Measurements from ENCODE around the gene NFIA. TPM values are rescaled to one million over a fixed set of nuclear protein-coding genes. Genes with fewer than 3 reads are reported as not detected.

The NFIA gene
- total RNA-seq, 2 experiments from 2014 or later: 0.80 to 5.4 TPM

DNA sequence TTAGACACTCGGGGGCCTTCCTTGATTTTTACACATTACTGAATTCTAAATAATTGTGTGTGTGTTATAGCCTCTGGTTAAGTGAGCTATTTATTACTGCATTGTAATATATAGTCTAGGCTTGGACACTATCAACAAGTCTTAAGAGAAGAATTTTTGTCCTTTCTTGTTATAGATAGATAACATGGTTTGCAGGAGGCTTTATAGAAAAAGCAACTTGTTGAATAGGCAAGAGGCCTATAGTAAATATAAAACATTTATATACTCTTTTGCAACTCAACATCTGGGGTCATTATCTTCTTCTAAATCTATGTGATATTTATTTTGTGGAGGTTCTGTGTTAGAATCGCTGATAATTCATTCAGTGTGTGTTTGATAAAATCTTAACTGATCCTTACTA, 293.8 kb downstream of the NFIA start:
- Mint-ChIP-seq H3K27ac (no peak overlapping the region), H3K4me3 (no peak overlapping the region), H3K27me3 (no peaks in the 10 kb centered on the region), H3K4me1 (no peaks in the 10 kb centered on the region), H3K9me3 (ENCODE audit: low read depth) (no peaks in the 10 kb centered on the region), H3K36me3 (no peaks in the 10 kb centered on the region)
- CTCF ChIA-PET: no interaction called here
- no peak for DNase-seq
- ATAC-seq: no peak

DNA sequence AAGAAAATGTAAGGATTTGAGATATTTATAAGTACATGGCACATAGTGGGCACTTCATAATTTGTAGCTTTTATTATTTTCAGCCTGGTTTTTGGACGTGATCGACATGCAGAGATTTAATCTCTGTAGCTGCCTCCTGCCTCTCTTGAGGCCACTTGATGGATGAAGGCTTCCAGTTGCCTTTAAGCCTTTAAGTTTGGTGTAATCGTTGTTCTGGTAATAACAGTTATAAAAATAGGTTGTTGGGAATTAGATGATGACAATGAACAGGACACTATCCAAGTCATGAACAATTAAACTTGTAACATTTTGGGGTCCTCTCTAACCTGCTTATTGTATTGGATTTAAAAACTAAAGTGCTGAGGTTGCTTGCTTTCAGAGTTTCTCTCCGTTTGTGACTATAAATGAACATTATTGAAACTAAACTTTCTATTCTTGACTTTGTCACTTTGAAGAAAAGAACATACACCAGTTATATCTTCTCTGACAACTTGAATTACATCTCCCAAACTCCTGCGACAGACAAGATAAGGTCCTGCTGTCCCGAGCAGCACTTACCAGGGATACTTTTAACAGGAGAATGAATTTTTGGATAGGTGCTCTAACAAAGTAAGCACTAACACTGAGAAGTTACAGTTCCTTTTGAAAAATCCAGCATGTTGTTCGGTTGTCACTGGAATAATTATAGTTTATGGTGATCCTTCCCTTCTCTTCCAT, 295.0 kb downstream of the NFIA start:
- H3K27ac Mint-ChIP-seq: no peak overlapping the region
- ATAC-seq (no peak), DNase-seq (no peak)
- H3K27me3 Mint-ChIP-seq: no peaks in the 10 kb centered on the region
- H3K9me3 Mint-ChIP-seq (ENCODE audit: low read depth): no peaks in the 10 kb centered on the region
- H3K4me1 Mint-ChIP-seq: no peaks in the 10 kb centered on the region
- CTCF ChIA-PET: interaction anchor here (0.8 kb wide), 1 partner anchor 329 kb away, joined by 3 read pairs; no protein-coding TSS in a partner anchor
- no peaks in the 10 kb centered on the region for H3K36me3 Mint-ChIP-seq
- no peak overlapping the region for H3K4me3 Mint-ChIP-seq

GRCh38 chr1:61378494-61379180, 296.3 kb downstream of the NFIA start:
- CTCF ChIA-PET: interaction anchor here (0.7 kb wide), 1 partner anchor 80 kb away, joined by 3 read pairs; no protein-coding TSS in a partner anchor
- Mint-ChIP-seq H3K4me3 (no peak overlapping the region), H3K27me3 (no peaks in the 10 kb centered on the region), H3K4me1 (no peaks in the 10 kb centered on the region), H3K27ac (no peak overlapping the region), H3K36me3 (no peaks in the 10 kb centered on the region), H3K9me3 (ENCODE audit: low read depth) (no peaks in the 10 kb centered on the region)
- no peak for DNase-seq
- ATAC-seq: no peak

DNA sequence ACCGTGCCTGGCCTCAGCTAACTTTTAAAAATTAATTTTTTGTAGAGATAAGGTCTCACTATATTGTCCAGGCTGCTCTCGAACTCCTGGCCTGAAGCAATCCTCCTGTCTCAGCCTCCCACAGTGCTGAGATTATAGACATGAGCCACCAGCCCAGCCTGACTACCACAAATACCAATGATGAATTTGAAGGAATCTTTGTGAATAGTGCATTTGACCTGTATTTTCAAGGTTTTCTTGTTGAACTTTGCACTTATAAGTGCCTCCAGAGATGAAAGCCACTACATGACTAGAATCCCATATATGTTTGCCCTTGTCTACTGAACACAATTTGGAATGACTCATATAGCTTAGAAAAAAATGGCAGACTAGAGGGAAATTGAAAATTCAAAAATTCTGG, 297.3 kb downstream of the NFIA start:
- CTCF ChIA-PET: interaction anchor here (0.6 kb wide), 1 partner anchor 256 kb away, joined by 3 read pairs; no protein-coding TSS in a partner anchor
- Mint-ChIP-seq H3K36me3 (no peaks in the 10 kb centered on the region), H3K9me3 (ENCODE audit: low read depth) (no peaks in the 10 kb centered on the region), H3K27ac (no peak overlapping the region), H3K4me1 (no peaks in the 10 kb centered on the region), H3K27me3 (no peaks in the 10 kb centered on the region), H3K4me3 (no peak overlapping the region)
- DNase-seq: no peak
- ATAC-seq: no peak

- Mint-ChIP-seq H3K4me1 (peaks cover 2% of the 10 kb centered on the region), H3K27ac (no peak overlapping the region), H3K36me3 (peaks cover 3% of the 10 kb centered on the region), H3K4me3 (no peak overlapping the region), H3K9me3 (ENCODE audit: low read depth) (no peaks in the 10 kb centered on the region), H3K27me3 (no peaks in the 10 kb centered on the region)
- no peak for DNase-seq
- CTCF ChIA-PET: interaction anchor here (0.7 kb wide), 1 partner anchor 12 kb away, joined by 3 read pairs; no protein-coding TSS in a partner anchor
- no peak for ATAC-seq
Measured at GRCh38 chr1:61380561-61380960, 298.2 kb downstream of the NFIA start.

GRCh38 chr1:61386323-61386722, 304.0 kb downstream of the NFIA start:
- H3K27me3 Mint-ChIP-seq: no peaks in the 10 kb centered on the region
- no peak overlapping the region for H3K27ac Mint-ChIP-seq
- peaks cover 5% of the 10 kb centered on the region for H3K9me3 Mint-ChIP-seq (ENCODE audit: low read depth)
- no peak for DNase-seq
- CTCF ChIA-PET: interaction anchor here (1.7 kb wide), 1 partner anchor 115 kb away, joined by 3 read pairs; no protein-coding TSS in a partner anchor
- H3K4me1 Mint-ChIP-seq: peaks cover 33% of the 10 kb centered on the region
- no peak for ATAC-seq
- H3K4me3 Mint-ChIP-seq: no peak overlapping the region
- H3K36me3 Mint-ChIP-seq: peaks cover 7% of the 10 kb centered on the region

GRCh38 chr1:61386770-61387169, 304.4 kb downstream of the NFIA start:
- no peak overlapping the region for H3K4me3 Mint-ChIP-seq
- DNase-seq: no peak
- H3K36me3 Mint-ChIP-seq: peaks cover 7% of the 10 kb centered on the region
- peaks cover 33% of the 10 kb centered on the region for H3K4me1 Mint-ChIP-seq
- peak overlapping the region; percentile 78 for H3K27ac Mint-ChIP-seq
- peaks cover 5% of the 10 kb centered on the region for H3K9me3 Mint-ChIP-seq (ENCODE audit: low read depth)
- no peaks in the 10 kb centered on the region for H3K27me3 Mint-ChIP-seq
- no peak for ATAC-seq
- CTCF ChIA-PET: interaction anchor here (0.9 to 1.7 kb wide), 4 partner anchors 48 to 337 kb away, joined by 3 to 7 read pairs (median 4); no protein-coding TSS in a partner anchor

GRCh38 chr1:61387829-61388228, 305.5 kb downstream of the NFIA start:
- H3K4me1 Mint-ChIP-seq: peaks cover 33% of the 10 kb centered on the region

DNA sequence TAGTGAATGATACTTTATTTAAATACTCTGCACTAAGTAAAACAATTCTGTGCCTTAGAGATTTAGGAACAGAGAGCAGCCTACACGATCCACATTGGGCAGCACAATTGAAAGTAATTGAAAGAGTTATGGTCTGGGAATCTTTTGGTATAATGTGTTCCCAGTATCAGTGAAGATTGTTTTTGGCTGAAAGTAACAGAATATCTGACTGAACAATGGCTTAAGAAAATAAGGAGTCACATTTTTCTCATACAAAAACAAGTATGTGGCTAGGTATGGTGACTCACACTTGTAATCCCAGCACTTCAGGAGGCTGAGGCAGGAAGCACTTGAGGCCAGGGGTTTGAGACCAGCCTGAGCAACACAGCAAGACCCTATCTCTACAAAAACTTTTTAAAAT, 306.2 kb downstream of the NFIA start:
- Mint-ChIP-seq H3K9me3 (ENCODE audit: low read depth) (peaks cover 5% of the 10 kb centered on the region), H3K27me3 (no peaks in the 10 kb centered on the region), H3K27ac (peak overlapping the region; percentile 9), H3K36me3 (peaks cover 7% of the 10 kb centered on the region), H3K4me1 (peaks cover 33% of the 10 kb centered on the region), H3K4me3 (no peak overlapping the region)
- no peak for DNase-seq
- CTCF ChIA-PET: interaction anchor here (1.4 to 1.7 kb wide), 3 partner anchors 133 to 339 kb away, joined by 3 to 7 read pairs (median 6); no protein-coding TSS in a partner anchor
- ATAC-seq: no peak

More at GRCh38 chr1:61387829-61388228, 305.5 kb downstream of the NFIA start:
- peak overlapping the region; percentile 78 for H3K27ac Mint-ChIP-seq
- DNase-seq: no peak
- peaks cover 5% of the 10 kb centered on the region for H3K9me3 Mint-ChIP-seq (ENCODE audit: low read depth)
- peak overlapping the region; percentile 42 for H3K4me3 Mint-ChIP-seq
- peaks cover 7% of the 10 kb centered on the region for H3K36me3 Mint-ChIP-seq
- CTCF ChIA-PET: interaction anchor here (0.9 to 1.7 kb wide), 5 partner anchors 49 to 338 kb away, joined by 3 to 7 read pairs (median 3); no protein-coding TSS in a partner anchor
- no peaks in the 10 kb centered on the region for H3K27me3 Mint-ChIP-seq
- ATAC-seq: peak; percentile 77

- peaks cover 5% of the 10 kb centered on the region for H3K9me3 Mint-ChIP-seq (ENCODE audit: low read depth)
- H3K36me3 Mint-ChIP-seq: peaks cover 7% of the 10 kb centered on the region
- H3K4me1 Mint-ChIP-seq: peaks cover 33% of the 10 kb centered on the region
- H3K27me3 Mint-ChIP-seq: no peaks in the 10 kb centered on the region
- no peak overlapping the region for H3K4me3 Mint-ChIP-seq
- DNase-seq (no peak), ATAC-seq (no peak)
- H3K27ac Mint-ChIP-seq: no peak overlapping the region
- CTCF ChIA-PET: no interaction called here
Measured at GRCh38 chr1:61389194-61389925, 307.0 kb downstream of the NFIA start.

DNA sequence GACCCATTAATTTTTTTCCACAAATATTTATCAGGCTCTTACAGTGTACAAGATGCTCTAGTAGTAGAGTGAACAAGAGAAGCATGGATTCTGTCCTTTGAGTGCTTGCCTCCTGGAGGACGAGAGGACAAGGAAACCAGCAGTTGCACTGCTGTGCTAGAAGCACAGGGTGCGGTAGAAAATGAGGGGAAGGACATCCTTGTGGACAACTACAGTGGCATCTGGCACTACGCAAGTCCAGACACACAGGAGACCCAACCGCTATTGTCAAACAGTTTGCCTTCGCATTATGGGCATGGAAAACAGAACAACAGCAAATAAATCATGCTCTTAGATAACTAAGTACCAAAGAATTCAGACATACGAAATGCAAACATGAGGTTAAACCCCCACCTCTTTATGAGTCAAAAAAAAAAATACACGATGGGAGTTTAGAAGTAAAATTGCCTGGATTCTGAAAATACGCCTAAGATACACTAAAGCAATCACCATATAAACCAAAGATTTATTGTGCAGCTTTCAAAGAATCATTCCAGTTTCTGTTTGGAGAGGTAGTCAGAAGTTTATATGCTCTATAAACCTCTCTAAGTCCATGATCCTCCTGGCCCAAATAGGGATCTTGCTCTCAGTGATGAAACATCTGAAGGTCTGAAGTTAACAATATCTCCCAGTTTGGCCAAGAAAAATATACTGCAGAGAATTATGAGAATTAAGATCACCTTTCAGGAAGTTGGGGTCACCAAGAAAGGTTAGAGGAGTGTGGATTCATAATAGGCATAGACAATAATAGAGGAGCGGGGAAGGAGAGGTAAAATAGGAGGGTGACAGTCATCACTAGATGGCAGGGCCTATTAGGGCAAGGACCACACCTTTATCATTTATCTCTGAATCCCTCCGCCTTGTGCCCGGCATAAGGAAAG, 307.8 kb downstream of the NFIA start:
- Mint-ChIP-seq H3K4me1 (peaks cover 32% of the 10 kb centered on the region), H3K9me3 (ENCODE audit: low read depth) (peaks cover 5% of the 10 kb centered on the region), H3K36me3 (peaks cover 7% of the 10 kb centered on the region), H3K27ac (no peak overlapping the region), H3K27me3 (no peaks in the 10 kb centered on the region), H3K4me3 (no peak overlapping the region)
- DNase-seq (no peak), ATAC-seq (no peak)
- CTCF ChIA-PET: no interaction called here

GRCh38 chr1:61391730-61392129, 309.4 kb downstream of the NFIA start:
- Mint-ChIP-seq H3K36me3 (peaks cover 3% of the 10 kb centered on the region), H3K4me3 (no peak overlapping the region), H3K27ac (no peak overlapping the region), H3K9me3 (ENCODE audit: low read depth) (peaks cover 5% of the 10 kb centered on the region), H3K4me1 (peaks cover 25% of the 10 kb centered on the region), H3K27me3 (no peaks in the 10 kb centered on the region)
- CTCF ChIA-PET: interaction anchor here (0.7 to 1.0 kb wide), 2 partner anchors 11 to 111 kb away, joined by 3 read pairs; no protein-coding TSS in a partner anchor
- DNase-seq (no peak), ATAC-seq (no peak)

Measured in activated CD8-positive, alpha-beta memory T cell treated with anti-CD3 and anti-CD28 coated beads, Interleukin-2, amount 10 ng/mL, durations not matched to agents 7 days and 5 days (primary cell).